Central memory CD4-positive, alpha-beta T cell (primary cell): ENCODE measurements around the gene FXYD6.

Experiments
- DNase-seq: peaks from one replicate; pipeline ENCODE4 v3.0.0; 2022

Gene FXYD6

DNA sequence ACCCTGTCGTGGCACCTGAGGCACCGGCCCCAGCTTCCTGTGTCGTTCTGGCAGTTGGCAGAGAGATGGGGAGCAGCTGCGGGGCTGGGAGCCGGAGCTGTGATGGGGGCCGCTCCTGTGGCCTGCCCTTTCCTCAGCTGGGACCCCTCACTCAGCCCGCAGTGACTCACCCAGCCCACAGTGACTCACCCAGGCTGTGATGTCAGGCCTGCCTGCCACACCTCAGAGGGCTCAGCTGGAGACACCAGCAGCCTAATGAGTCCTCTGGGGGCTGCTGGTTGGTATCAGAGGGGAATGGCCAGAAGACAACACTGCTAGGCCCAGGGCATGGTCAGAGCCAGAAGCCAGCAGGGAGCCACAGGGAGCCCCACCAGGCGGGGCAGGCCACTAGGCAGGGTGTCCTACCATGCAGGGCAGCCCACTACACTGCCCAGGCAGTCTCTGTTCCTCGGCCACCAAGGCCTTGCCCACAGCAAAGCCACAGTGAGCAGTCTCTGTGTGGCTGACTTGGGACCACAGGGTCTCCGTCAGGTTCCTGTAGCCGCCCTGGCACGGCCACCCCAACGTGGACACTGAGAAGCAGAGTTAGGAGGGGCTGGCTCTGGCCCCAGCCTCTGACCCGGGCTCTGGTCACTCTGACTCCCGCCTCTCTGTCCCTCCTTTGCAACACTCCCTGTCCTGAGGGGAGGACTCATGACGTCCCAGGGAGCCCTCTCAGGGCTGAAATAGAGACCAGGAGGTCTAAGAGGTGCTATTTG lies 47.7 kb downstream of the FXYD6 start:
- DNase-seq: peak; percentile 56

DNA sequence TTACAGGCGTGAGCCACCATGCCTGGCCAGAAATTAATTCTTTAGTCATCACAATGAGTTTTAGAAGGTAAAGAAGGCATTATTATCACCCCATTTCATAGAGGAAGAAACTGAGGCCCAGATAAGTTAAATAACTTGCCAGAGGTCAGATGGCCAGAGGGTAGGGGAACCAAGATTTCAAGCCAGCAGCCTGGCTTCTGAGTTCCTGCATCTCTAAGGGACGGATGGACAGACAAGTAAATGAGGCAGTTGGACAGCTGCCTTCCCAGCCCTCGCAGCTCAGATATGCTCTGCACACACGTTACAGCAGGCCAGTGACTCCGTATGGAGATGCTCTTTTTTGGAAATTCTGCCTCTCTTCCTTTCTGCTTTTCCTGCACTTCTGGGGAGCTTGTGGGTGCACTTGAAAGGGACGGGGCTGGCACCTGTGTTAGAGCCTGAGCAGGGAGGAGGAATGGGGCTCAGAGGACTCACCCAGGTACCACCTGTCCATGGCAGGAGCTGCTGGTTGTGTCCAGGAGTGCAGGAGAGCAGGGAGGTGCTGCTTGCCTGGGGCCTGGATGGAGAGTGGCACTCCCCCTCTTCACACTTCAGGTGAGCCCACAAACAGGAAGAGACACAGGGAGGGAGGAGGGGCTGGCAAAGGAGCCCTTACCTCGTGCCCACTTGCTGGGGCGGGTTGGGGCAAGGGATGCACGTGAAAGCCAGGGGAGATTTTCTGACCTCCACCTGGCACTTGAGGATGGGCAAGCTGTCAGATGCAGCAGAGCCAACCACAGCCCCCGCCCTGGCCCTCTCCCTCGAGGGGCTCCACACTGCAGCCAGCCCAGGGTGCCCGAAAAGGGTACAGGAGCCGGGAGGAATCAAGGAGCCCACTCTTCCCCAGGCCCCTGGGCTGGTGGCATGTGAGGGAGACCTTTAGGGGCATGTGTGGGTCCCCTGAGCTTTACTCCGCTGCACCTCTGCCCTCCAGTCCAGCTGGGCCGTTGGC lies 48.6 kb downstream of the FXYD6 start:
- peak; percentile 27 for DNase-seq

DNA sequence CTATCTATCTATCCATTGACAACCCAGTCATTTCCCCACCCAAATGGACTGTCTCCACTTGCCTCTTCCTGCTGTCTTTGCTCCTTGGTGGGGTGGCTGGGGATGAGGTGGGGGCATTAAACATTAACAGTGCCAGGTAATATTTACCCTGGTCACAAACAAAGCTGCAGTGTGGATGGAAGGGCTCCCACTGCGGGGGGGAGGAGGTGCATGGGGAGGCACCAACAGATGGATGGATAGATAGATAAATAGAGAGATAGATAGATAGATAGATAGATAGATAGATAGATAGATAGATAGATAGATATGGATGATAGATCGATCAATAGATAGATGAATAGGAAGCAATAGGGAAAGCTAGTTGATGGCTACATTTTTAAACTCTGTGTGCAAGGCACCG lies 49.6 kb downstream of the FXYD6 start:
- no peak for DNase-seq

DNA sequence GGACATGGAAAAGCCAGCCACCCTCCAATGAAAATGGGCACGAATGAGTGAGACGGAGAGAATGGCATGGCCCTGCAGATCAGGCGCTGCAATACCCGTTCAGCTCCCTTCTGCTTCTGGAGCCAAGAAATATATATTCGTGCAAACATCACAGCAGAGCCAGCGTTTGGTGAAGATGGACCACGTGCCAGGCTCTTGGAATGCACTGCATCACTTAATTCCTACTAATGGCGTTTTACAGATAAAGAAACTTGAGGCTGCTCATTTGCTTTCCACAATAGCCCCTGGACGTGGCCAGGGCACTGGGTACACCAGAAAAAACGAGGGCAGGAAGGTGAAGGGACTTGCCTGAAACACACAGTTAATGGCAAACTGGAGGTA lies 50.3 kb downstream of the FXYD6 start:
- no peak for DNase-seq

DNA sequence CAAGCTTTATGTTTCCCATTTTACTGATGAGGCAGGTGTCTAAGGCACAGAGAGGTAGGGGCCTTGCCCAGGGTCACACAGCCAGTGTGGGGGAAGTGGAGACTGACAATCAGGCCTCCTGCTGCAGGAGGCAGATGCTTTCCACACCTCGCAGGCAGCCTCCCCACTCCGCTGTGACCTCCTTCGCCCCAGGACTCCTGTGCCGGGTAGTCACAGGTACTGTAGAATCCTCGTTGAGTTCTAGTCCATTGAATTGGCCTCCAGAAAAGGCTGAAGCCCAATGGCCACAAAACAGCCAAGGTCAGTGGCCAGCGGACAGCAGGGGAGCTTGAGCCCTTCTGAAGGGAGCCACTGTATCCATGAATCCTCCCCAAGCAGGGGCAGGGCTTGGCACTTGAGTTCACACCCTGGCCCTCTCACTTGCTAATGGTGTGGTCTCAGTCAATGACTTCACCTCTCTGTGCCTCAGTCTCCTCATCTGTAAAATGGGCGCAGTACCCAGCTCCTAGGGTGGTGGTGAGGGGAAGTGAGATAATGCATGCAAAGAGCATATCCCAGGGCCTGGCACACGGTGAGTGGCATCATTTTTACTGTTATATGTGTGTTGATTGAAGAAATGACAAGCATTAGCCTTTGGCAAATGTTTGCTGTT lies 50.8 kb downstream of the FXYD6 start:
- no peak for DNase-seq

DNA sequence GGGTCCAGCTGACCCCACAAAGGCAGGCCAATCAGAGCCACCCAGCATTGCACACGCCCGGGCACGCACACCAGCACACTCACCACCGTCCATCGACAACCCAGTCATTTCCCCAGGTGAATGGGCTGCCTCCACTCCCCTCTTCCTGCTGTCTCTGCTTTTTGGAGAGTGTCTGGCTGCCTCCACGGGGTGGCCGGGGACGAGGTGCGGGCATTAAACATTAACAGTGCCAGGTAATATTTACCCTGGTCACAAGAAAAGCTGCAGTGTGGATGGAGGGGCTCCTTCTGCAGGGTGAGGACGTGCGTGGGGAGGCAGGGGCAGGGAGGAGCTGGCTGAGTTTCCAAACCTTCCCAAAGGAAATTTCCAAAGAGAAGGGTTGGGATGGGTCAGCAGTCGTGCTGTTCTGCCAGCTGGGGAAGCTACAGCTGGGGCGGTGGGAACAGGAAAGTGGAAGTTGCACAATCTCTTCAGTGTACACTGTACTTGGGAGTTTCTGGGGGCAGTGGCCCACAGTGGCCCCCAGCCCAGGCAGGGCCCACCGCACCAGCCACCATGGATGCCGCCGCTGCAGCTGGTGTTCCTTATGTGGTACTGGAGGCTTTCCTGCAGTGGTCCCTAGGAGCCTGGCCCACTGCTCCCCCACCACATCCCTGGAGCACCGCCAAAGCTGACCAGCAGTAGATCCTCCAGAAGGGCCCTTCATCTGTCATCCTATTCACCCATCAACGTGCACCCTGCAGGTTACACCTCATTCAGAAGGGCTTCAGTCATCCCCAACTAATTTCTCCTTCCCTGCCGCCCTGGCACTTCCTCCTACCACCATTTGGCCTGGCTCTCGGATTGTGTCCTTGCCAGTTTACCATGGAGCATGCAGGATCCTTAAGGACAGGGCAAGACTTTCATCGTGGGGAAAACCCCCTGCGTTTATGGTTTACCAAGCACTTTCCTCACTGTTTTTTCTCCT lies 51.6 kb downstream of the FXYD6 start, which contains the start of gene FXYD2:
Gene FXYD2 (minus strand): TSS at position 174 of the 967 bp plus-strand sequence. CDS start 66 bp downstream, at position 108.
- no peak for DNase-seq

DNA sequence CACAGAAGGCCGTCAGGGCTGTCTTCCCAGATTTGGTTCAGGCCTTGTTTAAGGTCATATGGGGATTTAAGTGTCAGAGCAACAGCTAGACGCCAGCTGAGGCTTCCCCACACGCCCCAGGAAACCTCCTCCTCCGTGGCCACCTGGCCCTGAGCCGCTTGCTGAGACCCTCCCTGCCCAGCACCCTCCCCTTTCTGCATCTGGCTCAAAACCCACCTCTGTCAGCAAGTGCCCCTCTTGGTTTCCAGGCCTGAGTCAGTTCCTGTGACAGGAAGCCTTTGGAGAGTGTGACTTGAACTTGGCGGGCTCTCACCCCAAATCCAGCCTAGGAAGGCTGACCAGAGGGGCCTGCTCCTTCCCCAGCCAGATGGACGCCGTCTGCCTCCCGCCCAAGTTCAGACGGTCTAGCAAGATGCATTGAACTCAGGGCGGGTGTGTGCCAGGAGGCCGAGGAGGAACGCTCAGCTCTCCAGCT lies 52.5 kb downstream of the FXYD6 start:
- DNase-seq: no peak

DNA sequence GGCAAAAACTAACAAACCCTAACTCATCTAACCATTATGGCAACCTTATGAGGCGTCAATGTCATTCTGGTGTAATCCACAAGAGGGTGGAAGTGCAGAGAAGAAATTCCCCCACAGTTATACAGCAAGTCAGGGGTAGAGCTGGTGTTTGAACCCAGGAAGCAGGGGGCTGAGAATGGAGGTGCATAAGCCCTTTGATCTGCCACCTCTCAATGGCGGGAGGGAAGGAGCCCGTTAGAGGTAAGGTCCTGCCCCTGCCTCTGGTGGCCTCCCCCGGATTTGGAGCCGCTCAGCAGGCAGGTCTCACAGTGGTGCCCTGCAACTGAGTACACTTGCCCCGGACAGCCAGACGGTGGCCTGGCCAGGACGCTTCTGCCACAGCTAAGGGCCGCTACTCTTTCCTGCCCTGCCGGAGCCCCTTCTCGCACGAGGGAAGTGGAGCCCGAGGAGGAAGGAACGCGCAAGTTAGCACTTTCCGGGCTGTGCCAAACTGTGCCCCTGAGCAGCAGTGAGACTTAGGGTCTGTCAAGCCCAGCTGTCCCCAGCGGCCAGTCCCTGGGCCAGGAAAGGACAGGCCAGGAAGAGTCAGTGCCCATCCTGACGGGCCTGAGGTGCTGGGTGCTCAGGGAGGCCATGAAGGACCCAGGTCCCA lies 53.0 kb downstream of the FXYD6 start:
- DNase-seq: peak; percentile 17

DNA sequence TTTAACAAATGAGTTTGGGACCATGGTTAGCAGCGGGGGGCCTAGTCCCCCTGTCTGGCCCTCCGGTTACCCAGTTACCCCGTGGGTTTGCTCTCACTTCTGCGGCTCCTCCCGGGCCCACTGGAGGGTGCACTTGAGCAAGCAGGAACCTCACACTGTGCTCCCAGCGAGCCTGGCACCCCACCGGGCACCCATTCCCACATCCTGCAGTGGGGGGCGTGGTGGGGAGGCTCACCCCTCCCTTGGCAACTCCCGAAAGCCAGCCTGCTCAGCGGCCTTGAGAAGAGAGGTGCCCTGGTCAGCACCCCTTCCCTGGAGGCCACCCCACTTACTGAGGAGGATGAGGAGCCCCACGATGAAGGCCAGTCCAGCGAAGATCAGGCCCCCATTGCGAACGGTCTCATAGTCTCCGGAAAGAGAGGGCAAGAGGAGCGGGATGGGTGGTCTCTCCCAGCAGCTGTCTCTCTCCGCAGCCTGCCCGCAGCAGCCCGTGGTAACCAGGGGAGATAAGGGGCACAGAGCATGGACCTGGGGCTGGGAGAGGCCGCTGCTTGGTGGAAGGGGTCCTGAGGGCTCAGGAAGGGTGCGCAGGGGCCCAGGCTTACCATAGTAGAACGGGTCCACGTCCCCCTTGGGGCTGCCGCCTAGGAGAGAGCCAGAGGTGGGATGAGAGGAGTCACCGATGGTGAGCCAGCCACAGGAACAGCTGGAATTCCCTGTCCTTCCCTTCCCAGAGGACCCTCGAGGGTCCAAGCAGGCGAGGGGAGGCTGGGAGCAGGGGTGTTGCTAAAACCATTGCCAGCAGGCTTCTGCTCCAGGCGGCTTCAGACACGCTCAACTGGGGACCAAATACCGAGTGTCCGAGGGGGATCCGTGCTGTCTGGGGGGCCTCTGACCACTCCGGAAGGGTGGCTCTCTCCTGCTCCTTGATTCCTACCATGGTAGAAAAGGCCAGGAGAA lies 54.1 kb downstream of the FXYD6 start:
- DNase-seq: peak; percentile 30

DNA sequence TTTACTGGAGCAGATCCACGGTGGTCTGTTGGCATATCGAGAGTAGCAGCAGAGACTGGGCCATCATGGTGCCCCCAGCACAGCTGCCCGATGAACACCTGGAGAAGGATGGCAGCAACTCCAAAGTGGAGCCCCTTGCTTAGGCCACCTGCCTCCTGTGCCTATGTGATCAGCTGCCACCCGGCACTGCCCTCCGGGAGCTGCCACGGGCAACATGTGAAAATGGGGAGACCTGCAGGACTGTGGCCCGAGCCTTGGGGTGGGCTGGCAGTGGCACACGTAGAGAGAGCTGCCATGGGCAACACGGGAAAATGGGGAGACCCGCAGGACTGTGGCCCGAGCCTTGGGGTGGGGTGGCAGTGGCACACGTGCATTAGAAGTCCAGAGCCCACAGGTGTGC lies 55.0 kb downstream of the FXYD6 start:
- DNase-seq: no peak

DNA sequence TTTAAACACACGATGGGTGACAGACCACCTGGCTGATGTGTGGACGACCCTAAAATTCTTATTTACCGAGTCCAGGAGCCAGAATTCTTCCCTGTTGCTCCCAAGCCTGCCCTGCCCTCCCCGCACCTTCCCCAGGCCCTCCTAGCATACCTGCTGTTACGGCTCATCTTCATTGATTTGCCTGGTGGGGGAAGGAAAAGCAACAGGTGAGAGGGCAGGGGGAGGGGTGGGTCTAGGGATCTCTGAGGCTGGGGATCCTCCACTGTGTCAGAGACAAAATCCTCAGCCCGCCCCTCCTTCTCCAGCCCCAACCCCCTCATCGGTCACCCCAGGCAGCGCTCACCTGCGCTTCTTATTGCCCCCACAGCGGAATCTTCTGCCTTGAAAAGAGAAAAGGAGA lies 55.9 kb downstream of the FXYD6 start:
- DNase-seq: no peak

DNA sequence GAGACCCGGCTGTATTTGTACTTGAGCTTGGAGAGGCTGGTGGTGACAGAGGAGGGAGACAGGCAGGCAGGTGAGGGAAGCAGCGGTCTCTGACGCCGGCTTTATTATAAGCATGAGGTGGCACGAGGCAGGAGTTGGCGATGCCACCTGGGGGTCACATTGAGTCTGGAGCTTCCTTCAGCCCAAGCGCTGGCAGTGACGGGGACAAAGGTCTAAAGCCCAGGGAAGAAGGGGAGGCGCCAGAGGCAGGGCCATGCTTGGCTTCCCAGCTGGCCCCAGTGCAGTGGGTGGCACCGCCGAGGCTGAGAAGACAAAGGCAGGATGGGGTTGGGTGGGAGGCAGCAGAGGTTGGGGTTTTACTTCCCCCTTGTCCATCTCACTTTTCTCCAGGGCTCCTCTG lies 56.4 kb downstream of the FXYD6 start:
- DNase-seq: no peak

DNA sequence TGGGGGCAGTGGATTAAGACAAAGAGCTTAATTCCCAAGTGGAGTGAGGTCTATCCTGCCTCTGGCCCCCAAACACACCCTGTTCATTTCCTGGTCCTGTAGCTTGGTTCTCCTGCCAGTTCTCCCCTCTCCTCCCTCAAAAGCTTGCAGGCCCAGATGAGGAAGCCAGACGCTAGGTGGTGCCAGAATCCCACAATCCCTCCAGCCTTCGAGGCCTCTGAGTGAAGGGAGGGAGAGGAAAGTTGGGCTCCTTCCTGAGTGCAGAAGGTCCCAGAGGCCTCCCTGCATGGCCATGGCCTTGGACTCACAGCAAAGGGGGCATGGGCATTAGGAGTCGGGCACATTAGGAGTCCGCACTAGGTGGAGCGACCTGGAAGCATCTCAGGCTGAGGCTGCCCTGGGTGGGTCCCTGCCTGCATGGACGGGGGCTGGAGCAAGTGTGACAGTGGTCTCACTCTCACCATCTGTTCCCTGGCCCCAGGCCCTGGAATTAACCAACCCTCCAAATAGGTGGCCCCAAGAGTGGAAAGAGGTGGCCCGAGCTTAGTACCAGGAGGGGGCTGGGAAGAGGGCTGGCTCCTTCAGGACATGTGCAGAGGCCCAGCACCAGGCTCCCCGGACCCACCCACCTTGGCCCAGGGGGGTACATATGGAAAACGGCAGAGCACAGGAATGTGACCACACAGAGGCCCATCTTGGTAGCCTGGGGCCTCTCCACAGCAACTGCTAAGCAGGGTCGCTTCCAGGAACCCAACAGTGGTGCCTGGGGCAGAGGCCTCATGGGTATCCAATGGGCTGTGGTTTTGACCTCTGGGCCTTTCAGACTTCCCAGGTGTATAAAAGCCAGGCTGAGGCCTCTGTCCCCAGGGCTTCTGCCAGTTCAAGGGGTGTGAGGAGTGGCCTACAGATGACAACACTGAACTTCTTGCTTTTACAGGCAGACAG lies 57.1 kb downstream of the FXYD6 start:
- DNase-seq: no peak

DNA sequence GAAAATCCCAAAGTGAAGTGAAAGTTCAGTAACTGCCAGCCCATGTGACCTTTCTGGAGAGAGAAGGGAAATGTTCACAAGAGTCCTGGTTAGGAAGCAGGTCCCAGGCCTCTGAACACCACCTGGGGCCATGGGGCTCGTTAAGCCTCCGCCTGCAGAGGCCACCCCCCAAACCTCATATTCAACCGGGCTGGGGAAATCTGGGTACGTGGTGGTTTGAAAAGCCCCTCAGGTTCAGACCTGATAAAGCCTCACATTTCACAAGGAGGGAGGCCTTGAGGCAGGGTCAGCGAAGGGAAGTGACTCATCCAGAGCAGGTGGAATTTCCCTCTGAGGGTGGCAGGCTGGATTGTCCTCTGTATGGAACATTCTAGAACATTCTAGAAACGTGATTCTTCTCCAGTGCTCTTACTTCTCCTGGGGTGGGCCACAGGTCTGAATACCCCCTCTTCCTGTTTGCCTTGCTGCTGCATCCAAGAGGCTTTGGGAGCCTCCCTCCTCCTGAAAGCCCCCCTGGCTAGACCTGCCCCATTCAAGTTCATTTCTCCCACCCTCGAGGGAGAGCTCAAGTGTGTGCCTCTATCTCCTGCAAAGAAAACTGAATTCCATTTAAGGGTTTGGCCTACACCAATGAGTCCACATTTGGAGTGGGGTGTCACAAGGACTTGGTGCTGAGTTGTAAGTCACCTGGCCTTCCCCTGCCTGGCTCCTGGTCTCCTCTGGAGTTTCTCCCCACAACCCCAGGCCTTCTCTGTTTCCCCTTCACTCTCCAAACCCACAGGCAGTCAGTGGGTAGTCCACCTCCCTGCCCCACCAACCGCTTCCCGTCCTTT lies 58.2 kb downstream of the FXYD6 start:
- no peak for DNase-seq

DNA sequence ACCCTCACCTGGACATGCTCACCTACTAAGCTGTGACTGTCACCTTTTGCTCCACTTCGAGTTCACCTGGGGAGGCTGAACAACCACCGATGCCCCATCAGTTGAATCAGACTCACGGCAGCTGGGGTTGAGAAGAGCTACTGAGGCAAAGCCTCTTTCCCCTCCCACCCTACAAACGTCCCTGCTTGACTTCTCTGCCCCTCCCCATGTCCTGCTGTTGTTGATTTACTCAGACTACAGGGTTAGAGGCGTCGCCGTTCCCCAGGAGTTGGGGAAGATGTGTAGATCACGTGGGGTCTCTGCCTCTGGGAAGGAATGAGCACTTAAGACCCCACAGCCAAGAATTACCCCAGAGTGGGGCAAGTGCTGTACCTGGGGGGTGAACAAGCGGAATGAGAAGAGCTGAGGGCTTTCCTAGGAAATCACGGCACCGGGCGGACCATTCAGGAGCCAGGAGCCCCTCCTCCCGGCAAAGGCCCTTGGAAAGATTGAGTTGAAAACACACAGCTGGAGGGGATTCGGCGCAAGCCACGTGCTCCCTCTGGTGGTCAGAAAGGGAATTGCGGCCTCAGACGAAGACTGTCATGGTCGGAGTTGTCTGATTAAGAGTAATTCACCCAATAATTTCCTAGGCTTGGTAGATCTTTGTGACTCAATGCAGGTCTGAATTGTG lies 59.0 kb downstream of the FXYD6 start:
- peak; percentile 71 for DNase-seq

DNA sequence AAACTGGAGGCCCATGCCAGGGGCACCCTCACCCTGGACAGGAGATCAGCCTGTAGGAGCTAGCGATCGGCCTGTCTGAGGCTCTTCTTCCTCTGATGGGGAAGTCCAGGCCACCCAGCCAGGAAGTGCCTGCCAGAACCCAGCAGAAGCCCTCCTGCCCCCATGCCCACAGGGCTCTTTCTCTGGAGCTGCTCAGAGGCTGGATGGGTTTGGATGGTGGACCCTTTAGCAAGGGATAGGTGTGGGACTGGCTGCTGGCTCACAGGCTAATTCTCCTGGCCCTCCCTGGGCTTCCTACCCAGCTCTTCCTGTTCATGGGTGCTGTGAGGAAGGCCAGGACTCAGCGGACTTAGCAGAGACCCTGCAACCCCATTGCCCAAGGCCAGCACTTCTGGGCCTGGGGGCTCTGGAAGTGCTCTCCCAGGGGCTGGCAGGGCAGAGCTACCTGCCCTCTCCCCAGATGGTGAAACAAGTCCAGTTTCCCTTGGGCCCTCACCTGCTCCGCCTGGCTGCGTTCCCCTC lies 59.6 kb downstream of the FXYD6 start:
- DNase-seq: no peak

DNA sequence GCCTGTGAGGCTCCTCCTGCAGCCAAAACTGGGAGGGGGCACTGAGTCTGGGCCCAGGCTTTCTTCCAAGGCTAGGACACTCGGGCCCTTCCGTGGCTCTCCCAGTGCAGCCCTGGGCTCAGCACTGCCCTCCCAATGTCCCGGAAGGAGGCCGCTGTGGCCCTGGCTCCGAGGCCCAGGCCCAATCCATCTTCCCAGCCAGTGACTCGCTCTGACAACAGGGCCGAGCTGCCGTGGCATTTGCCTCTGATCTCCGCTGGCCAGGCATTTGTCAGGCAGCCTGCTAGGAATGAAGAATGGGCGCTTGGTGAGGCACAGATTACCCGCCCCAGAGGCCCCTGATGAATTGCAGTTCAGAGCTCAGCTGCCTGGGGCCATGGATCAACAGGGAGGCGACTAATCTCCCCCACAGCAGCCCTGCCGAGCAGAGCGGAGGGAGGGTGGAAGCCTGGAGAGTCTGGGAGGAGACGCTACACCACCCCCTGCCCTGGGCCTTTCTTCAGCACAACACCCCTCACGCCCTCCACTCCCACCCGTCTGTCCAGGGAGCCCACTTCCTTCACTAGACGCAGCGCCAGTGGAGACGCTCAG lies 60.2 kb downstream of the FXYD6 start:
- no peak for DNase-seq
